ENCODE results near the gene VIPR2.

VIPR2 gene

GRCh38 chr7:159098424-159098786 lies 46.3 kb downstream of the VIPR2 start:
- no peak overlapping the region for H3K27ac ChIP-seq
- TF ChIP-seq ZFX (IDR thresholded peaks at IDR 0.05) (no peak), CTCF (conservative IDR thresholded peaks at IDR 0.05) (no peak)

GRCh38 chr7:159097661-159098423 lies 46.8 kb downstream of the VIPR2 start:
- TF ChIP-seq ZFX (IDR thresholded peaks at IDR 0.05), result no peak
- no peak for TF ChIP-seq CTCF (conservative IDR thresholded peaks at IDR 0.05)
- H3K27ac ChIP-seq, result no peak overlapping the region

- TF ChIP-seq ZFX (IDR thresholded peaks at IDR 0.05), result no peak
- no peak for TF ChIP-seq CTCF (conservative IDR thresholded peaks at IDR 0.05)
- H3K27ac ChIP-seq, result no peak overlapping the region
Measured at GRCh38 chr7:159096736-159097581, 47.7 kb downstream of the VIPR2 start.

- H3K27ac ChIP-seq, result no peak overlapping the region
Measured at GRCh38 chr7:159095979-159096411, 48.7 kb downstream of the VIPR2 start.

GRCh38 chr7:159094919-159095915 lies 49.5 kb downstream of the VIPR2 start:
- TF ChIP-seq CTCF (conservative IDR thresholded peaks at IDR 0.05), result no peak
- TF ChIP-seq ZFX (IDR thresholded peaks at IDR 0.05), result no peak
- no peak overlapping the region for H3K27ac ChIP-seq

More at GRCh38 chr7:159095979-159096411, 48.7 kb downstream of the VIPR2 start:
- TF ChIP-seq CTCF (conservative IDR thresholded peaks at IDR 0.05), result no peak
- no peak for TF ChIP-seq ZFX (IDR thresholded peaks at IDR 0.05)

- no peak overlapping the region for H3K27ac ChIP-seq
- TF ChIP-seq ZFX (IDR thresholded peaks at IDR 0.05) (no peak), CTCF (conservative IDR thresholded peaks at IDR 0.05) (no peak)
Measured at GRCh38 chr7:159094023-159094740, 50.5 kb downstream of the VIPR2 start.
